Right lobe of liver (tissue), 4 donors: Measurements from ENCODE around the gene DDX53.

Experiments used
- CTCF ChIP-seq, 4 donors: fragments of 200-600 bp in 3 of 4; fragments of 450-650 bp in 1 of 4; IDR thresholded peaks; one replicate each; pipeline versions ENCODE4 v1.5.1 to v1.8.0; 2016 to 2022; ENCODE audit warnings: antibody characterized with exemption in 4 of 4, mild to moderate bottlenecking in 2 of 4
- POLR2A ChIP-seq: fragments of 450-650 bp; IDR thresholded peaks from one replicate; pipeline ENCODE4 v1.6.1; 2017; ENCODE audit warnings: antibody characterized with exemption, mild to moderate bottlenecking
- donor health status: DM: no; HTN: no; CAD: no.
- donor health status: DM: no; HTN: no; CAD: no.
- donor health status: DM: no; HTN: yes; CAD: no.

DNA sequence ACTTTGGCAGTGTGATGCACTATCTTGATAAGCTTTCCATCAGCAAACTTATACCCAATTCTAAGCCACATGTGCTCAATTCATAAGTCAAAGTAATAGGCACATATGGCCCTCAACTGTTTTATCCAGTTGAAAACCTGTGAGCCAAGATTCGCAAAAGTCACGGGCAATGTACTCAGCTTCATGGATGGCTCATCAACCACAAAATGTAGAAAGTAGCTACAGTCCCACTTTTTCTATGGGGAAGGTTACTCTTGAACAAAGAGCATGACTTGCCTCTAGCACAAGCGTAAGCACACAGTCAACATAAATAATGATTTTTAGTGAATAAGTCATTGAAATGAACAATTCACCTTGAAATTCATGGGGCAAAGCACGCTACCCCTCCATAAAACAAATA lies 25.1 kb upstream of the DDX53 start:
- TF ChIP-seq CTCF (IDR thresholded peaks at IDR 0.05): no peak
- TF ChIP-seq POLR2A: no peak
